Aorta (tissue), 5 donors: ENCODE data around the gene UBASH3B. TPM values are rescaled to one million over a fixed set of nuclear protein-coding genes. Genes with fewer than 3 reads are reported as not detected.

Experiments
- ATAC-seq: fragments of 200-7000 bp; cut with Tn5 transposase; one replicate; pipeline ENCODE4 v1.9.1; 2022; ENCODE audit warnings: moderate library complexity; ENCODE audit not compliant: low FRiP score
- DNase-seq, 2 donors: peaks; one replicate each; pipeline ENCODE4 v3.0.0-alpha.2; 2020
- H3K27ac ChIP-seq, 2 donors: one replicate each; pipeline ENCODE4 v1.5.1; 2013; ENCODE audit warnings: low read length in 2 of 2, mild to moderate bottlenecking in 2 of 2, moderate library complexity in 2 of 2, control low read depth in 1 of 2, inconsistent platforms in 1 of 2, low read depth in 1 of 2
- H3K27me3 ChIP-seq, 2 donors: one replicate each; pipeline ENCODE4 v1.6.1; 2013; ENCODE audit warnings: control low read depth in 1 of 2, low read length in 1 of 2, mild to moderate bottlenecking in 1 of 2, moderate library complexity in 1 of 2; ENCODE audit not compliant: insufficient read depth in 2 of 2, control insufficient read depth in 1 of 2
- H3K36me3 ChIP-seq, 2 donors: one replicate each; pipeline ENCODE4 v1.6.1; 2013; ENCODE audit warnings: control low read depth in 1 of 2, low read length in 1 of 2, mild to moderate bottlenecking in 1 of 2; ENCODE audit not compliant: insufficient read depth in 2 of 2, control insufficient read depth in 1 of 2
- H3K4me1 ChIP-seq, 2 donors: one replicate each; pipeline ENCODE4 v1.6.1; 2013; ENCODE audit warnings: low read length in 2 of 2, control low read depth in 1 of 2, mild to moderate bottlenecking in 1 of 2, moderate library complexity in 1 of 2; ENCODE audit not compliant: insufficient read depth in 2 of 2, control insufficient read depth in 1 of 2
- H3K4me3 ChIP-seq, 2 donors: one replicate each; pipeline ENCODE4 v1.5.1; 2013; ENCODE audit warnings: low read length in 2 of 2, control low read depth in 1 of 2, mild to moderate bottlenecking in 1 of 2
- H3K9me3 ChIP-seq: one replicate; pipeline ENCODE4 v1.6.1; 2013; ENCODE audit warnings: mild to moderate bottlenecking, low read length; ENCODE audit not compliant: control insufficient read depth
- WGBS, 2 donors: extraction: QIAGEN DNeasy Blood & Tissue Kit; methylation state at CpG; one replicate each; pipeline ENCODE4 v1.1.7; 2013; 5-methylcytosine and 5-hydroxymethylcytosine counted together
- intact Hi-C, 2 donors: fragments of 100-400 bp; cut with DNase I; formaldehyde crosslinking; loops; one replicate each; pipeline versions ENCODE4 v1.14.2 to v1.15.0; 2022
- polyA plus RNA-seq, 2 donors: library from polyadenylated mRNA; stranded (reverse); fragments of 200-250 nt; gene quantifications; one replicate each; pipeline ENCODE4 v1.2.3, GENCODE V29; 2013
- total RNA-seq, 2 donors: library from RNA; stranded (reverse); fragmentation: NEBNext Ultra II Directional; extraction: Animal tissue kit (Norgen Biotek cat#: 25700); gene quantifications; one replicate each; pipeline ENCODE4 v1.2.1, GENCODE V29; 2021
- donor health status: healthy with polysubstance abuse.
- donor health status: Bipolar disorder and iron deficiency.
- donor health status: DM: no; HTN: no; CAD: no.
- donor health status: DM: no; HTN: no; CAD: no.
- donor health status: DM: yes; HTN: yes; CAD: no.

Gene UBASH3B
- total and polyA plus RNA-seq, 4 donors, result 0.28 to 15.1 (median 6.0) TPM

DNA sequence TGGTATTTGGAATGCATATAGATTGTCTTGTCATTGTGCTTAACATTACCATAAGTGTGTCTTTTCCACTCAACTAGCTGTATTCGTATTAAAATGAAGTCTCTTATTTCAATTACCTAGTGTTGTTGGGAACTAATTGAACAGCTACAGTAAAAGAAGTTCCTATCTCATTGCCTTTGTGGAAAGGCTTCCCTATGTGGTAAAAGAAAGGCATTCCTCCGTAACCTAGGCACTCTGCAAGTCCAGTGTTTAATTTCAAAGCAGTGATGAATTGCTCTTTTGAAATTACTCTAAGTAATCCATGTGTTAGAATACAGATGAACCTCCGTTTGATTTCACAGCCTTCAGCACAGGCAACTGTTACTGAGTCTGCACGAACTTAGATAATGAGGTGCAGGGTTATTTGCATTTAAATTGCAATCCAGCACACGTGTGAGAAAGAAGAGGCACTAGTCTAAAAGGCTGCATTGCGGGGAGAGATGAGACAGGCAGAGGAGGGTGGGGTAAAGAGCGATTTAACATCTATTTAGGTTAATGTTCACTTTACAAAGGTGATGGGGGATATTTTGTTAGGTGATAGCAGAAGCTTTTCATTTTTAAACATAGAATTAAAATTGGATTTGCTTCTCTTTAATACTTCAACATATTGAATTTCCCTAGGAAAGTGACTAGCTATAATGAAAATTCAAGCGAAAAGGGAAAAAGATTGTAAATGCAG is 157.8 kb downstream of the UBASH3B start:
- WGBS, 2 donors, result 52 to 65% methylated on average over 8 of the region's 8 CpGs
- intact Hi-C loops, result no loop called here

DNA sequence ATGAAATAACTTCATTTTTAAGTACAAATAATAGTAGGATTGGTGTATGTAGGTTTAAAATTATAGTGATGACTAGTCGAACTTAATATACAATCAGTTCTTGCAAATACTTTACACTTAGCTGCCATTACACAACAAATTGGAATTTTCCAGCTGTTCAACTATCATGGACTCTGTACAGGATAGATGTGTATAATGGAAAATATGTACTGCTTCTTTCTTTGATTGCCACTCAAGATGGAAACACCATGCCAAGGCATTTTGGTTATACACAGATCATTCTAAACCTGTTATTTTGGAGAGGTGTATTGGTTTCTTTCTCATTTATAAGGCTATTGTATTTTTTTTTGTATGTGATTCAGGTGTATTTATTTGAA is 158.4 kb downstream of the UBASH3B start:
- intact Hi-C loops, result no loop called here
- no peak overlapping the region for H3K27ac ChIP-seq
- no peaks in the 10 kb centered on the region for H3K36me3 ChIP-seq
- DNase-seq (no peak), ATAC-seq (no peak)
- H3K4me3 ChIP-seq, result no peak overlapping the region
- no peaks in the 10 kb centered on the region for H3K9me3 ChIP-seq
- 55 to 61% methylated on average over 1 of the region's 1 CpG for WGBS, 2 donors
- no peaks in the 10 kb centered on the region for H3K4me1 ChIP-seq
- no peaks in the 10 kb centered on the region for H3K27me3 ChIP-seq

More for the DNA sequence above, 157.8 kb downstream of the UBASH3B start:
- H3K36me3 ChIP-seq, result no peaks in the 10 kb centered on the region
- no peak overlapping the region for H3K4me3 ChIP-seq
- no peak overlapping the region for H3K27ac ChIP-seq
- no peaks in the 10 kb centered on the region for H3K4me1 ChIP-seq
- H3K27me3 ChIP-seq, result no peaks in the 10 kb centered on the region
- ATAC-seq (no peak), DNase-seq (no peak)
- no peaks in the 10 kb centered on the region for H3K9me3 ChIP-seq

DNA sequence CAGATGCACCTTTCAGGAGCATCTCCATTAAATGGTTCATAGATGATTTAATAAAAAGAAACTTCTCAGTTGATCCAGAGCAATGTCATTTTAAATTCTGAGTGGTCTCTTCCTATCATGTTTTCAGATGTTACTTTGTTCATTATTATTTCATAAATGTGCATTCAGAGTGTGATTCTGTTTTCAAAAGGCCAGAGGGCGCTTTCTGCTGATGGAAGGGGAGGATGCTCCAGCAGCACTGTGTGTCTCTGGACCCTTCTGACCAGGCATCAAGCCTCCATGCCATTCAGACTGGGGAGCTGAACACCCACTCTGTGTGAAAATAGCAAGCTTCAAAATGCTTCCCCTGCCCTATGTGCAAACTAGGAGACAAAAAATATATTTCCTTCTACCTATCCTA is 158.9 kb downstream of the UBASH3B start:
- ATAC-seq (no peak), DNase-seq (no peak)
- Histone ChIP-seq H3K27ac (no peak overlapping the region), H3K4me3 (no peak overlapping the region), H3K36me3 (no peaks in the 10 kb centered on the region), H3K4me1 (no peaks in the 10 kb centered on the region), H3K9me3 (no peaks in the 10 kb centered on the region), H3K27me3 (no peaks in the 10 kb centered on the region)
- intact Hi-C loops, result no loop called here
- 91 to 94% methylated on average over 1 of the region's 1 CpG for WGBS, 2 donors

DNA sequence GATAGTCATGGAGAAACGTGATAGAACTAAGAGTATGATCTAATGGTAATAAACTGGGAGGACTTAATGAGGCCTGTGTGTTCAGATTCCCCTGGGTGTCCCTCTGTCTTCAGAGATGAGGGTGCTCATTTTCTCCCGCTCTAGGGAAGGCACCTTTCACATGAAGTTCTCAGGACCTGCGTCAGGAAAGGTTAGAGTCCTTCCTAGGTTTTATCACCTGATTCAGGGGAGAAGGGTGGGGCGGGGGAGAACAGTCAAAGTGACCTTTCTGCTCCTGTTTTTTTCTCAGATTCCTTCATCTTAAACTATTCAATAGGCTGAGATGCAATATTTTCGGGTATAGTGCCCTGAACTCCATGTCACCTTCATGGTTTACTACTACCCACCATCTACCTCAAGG is 160.4 kb downstream of the UBASH3B start:
- no peaks in the 10 kb centered on the region for H3K27me3 ChIP-seq
- 82 to 95% methylated on average over 5 of the region's 5 CpGs for WGBS, 2 donors
- H3K36me3 ChIP-seq, result no peaks in the 10 kb centered on the region
- no peak overlapping the region for H3K4me3 ChIP-seq
- H3K4me1 ChIP-seq, result no peaks in the 10 kb centered on the region
- ATAC-seq, result no peak
- intact Hi-C loops, result no loop called here
- peaks cover 2% of the 10 kb centered on the region for H3K9me3 ChIP-seq
- no peak for DNase-seq
- no peak overlapping the region for H3K27ac ChIP-seq

DNA sequence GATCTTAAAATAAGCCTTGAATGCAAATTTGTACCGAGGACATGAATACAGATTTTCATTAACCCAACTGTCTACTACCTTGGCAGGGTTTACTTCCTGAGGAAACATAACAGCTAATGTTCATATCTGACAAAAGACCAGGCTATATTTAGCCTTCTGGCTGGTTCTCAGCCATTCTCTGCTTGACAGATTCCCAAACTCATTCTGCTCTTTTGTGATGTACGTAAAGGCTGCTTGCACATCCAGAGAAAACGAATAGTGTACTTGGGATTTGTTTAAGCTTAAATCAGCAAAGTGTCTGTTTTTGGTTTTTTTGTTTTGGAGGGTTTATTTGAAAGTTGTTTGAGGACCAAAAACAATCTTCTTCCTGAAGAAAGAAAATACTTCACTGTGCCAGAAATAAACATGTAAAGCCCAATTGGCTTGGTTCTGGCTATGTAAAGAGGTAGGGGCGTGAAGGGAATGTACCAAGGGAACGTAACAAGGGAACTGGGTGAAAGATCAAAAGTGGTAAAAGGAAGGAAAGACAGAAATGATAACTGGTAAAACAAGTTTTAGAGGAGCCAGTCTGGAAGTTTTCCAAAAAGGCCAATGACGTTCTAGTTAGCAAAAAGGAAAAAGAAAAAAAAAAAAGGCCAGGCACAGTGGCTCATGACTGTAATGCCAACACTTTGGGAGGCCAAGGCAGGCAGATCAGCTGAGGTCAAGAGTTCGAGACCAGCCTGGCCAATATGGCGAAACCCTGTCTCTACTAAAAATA is 161.4 kb downstream of the UBASH3B start:
- H3K27me3 ChIP-seq, result no peaks in the 10 kb centered on the region
- ATAC-seq (no peak), DNase-seq (no peak)
- H3K4me1 ChIP-seq, result no peaks in the 10 kb centered on the region
- WGBS, 2 donors, result 21 to 24% methylated on average over 8 of the region's 8 CpGs
- H3K27ac ChIP-seq, result no peak overlapping the region
- no peaks in the 10 kb centered on the region for H3K36me3 ChIP-seq
- H3K4me3 ChIP-seq, result no peak overlapping the region
- intact Hi-C loops, result no loop called here
- H3K9me3 ChIP-seq, result peaks cover 2% of the 10 kb centered on the region

DNA sequence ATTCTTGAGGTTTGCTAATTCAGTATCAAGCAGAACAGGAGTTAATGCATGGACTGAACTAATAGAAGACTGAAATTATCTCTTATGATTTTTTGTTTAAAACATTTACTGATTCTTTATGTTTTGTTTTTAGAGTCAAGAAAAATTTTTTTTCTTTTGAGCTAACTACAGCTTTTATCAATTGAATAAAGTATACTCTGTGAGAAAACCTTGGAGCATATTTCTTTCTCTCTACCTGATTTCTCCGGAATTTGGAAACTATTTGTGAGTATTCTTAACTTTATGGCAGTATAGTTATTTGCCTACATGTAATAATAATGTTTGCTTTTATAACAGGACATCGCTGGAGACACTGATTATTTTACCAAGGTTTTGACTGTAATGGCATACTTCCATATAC is 164.6 kb downstream of the UBASH3B start:
- 70 to 82% methylated on average over 2 of the region's 2 CpGs for WGBS, 2 donors
- Histone ChIP-seq H3K27ac (no peak overlapping the region), H3K4me3 (no peak overlapping the region), H3K36me3 (no peaks in the 10 kb centered on the region), H3K9me3 (peaks cover 2% of the 10 kb centered on the region), H3K4me1 (no peaks in the 10 kb centered on the region), H3K27me3 (no peaks in the 10 kb centered on the region)
- intact Hi-C loops, result no loop called here
- ATAC-seq (no peak), DNase-seq (no peak)

DNA sequence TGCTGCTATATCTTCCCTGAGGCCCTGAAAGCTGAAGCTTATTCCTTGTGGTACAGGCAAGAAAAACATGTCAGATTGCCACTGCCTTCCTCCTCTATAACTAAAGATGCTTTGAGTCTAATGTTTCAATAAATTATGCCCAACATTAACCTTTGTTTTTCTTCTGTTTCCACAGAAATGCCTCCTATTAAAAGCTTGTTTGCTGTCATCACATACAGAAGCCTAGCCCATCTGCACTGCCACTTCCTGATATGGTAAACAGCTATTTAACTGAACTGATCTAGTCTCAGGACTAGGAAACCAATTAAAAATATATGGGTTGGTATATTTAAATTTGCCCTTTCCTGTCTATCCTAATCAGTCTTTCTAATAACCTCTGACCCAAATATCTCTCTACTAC is 165.6 kb downstream of the UBASH3B start:
- intact Hi-C loops, result no loop called here
- no peaks in the 10 kb centered on the region for H3K4me1 ChIP-seq
- no peak overlapping the region for H3K27ac ChIP-seq
- DNase-seq (no peak), ATAC-seq (no peak)
- no peak overlapping the region for H3K4me3 ChIP-seq
- H3K27me3 ChIP-seq, result no peaks in the 10 kb centered on the region
- no peaks in the 10 kb centered on the region for H3K36me3 ChIP-seq
- H3K9me3 ChIP-seq, result peaks cover 2% of the 10 kb centered on the region

DNA sequence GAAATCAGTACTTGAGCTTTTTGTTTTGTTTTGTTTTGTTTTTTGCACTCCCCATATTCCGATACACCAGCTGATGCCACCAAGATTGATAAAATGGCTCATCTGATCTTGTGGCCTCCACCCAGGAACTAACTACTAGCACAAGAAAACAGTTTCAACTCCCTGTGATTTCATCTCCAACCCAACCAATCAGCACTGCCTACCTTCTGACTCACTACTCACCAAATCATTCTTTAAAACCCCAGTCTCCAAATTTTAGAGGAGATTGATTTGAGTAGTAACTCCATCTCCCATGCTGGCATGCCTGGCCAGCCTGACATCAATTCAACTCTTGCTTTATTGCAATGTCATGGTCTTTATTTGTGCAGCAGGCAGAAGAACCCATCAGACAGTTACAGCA is 166.7 kb downstream of the UBASH3B start:
- Histone ChIP-seq H3K9me3 (peaks cover 2% of the 10 kb centered on the region), H3K4me3 (no peak overlapping the region), H3K27ac (no peak overlapping the region), H3K27me3 (no peaks in the 10 kb centered on the region), H3K36me3 (no peaks in the 10 kb centered on the region), H3K4me1 (no peaks in the 10 kb centered on the region)
- no peak for DNase-seq
- intact Hi-C loops, result no loop called here
- ATAC-seq, result no peak
- 92 to 98% methylated on average over 1 of the region's 1 CpG for whole genome bisulfite sequencing, 2 donors

DNA sequence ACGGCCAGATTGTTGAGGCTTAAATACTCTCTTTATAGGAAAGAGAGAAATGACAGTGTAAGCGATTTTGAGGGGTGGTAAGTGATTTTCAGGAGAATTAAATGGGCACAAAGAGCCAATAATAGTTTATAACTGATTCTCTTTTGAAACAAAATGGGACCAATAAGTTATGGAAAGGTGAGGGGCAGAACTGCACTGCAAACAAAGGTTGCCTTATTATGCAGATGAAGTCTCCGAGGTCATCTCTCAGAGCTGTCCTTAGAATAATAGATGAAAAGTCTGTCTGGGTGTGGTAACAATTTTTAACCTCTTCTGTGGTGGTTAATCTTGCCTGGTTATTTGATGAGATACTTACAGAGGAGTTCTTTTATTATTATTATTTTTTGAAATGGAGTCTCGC is 168.0 kb downstream of the UBASH3B start:
- intact Hi-C loops, result no loop called here
- WGBS, 2 donors, result 87 to 89% methylated on average over 4 of the region's 4 CpGs
- Histone ChIP-seq H3K27ac (no peak overlapping the region), H3K4me1 (no peaks in the 10 kb centered on the region), H3K36me3 (no peaks in the 10 kb centered on the region), H3K9me3 (peaks cover 2% of the 10 kb centered on the region), H3K4me3 (no peak overlapping the region), H3K27me3 (no peaks in the 10 kb centered on the region)
- ATAC-seq (no peak), DNase-seq (no peak)
